Stimulated activated CD8-positive, alpha-beta memory T cell treated with anti-CD3 and anti-CD28 coated beads, Interleukin-4, amount 100 ng/mL, for 4 hours (primary cell): ENCODE measurements around the gene CDYL.
"Not testable (repeated sequence)": the region's sequence is repeated elsewhere in the genome, so short reads cannot be mapped to it uniquely, and the experiment has no call there.

ENCODE experiments used
- DNase-seq, 2 donors: peaks; one replicate each; pipeline ENCODE4 v3.0.0-alpha.2; 2020; ENCODE audit warnings: low read depth in 2 of 2, low spot score in 1 of 2

The CDYL gene

GRCh38 chr6:4987432-4987831 is 211.2 kb downstream of the CDYL start:
- DNase-seq = no peak

GRCh38 chr6:4994741-4995140 is 218.5 kb downstream of the CDYL start:
- DNase-seq = no peak

- DNase-seq = no peak
Observed at GRCh38 chr6:4997862-4998261, 221.7 kb downstream of the CDYL start.

GRCh38 chr6:4999586-4999985 is 223.4 kb downstream of the CDYL start:
- DNase-seq = no peak

- peak; percentile 98 to 99 for DNase-seq
Observed at GRCh38 chr6:5003604-5004372, 227.6 kb downstream of the CDYL start, which contains the start of gene RPP40. Gene RPP40, minus strand, starts transcription at chr6:5004037. Its CDS starts 35 bp downstream, at chr6:5004002.

GRCh38 chr6:5004373-5005037 is 228.3 kb downstream of the CDYL start:
- DNase-seq = no peak

- DNase-seq = not testable (repeated sequence)
Observed at GRCh38 chr6:5005038-5005433, 228.8 kb downstream of the CDYL start.
